A549 (cell line): Measurements from ENCODE around the gene PUM1. TPM values are rescaled to one million over a fixed set of nuclear protein-coding genes. Genes with fewer than 3 reads are reported as not detected.

ENCODE experiments used
- ATAC-seq, 2 experiments: fragments of 200-7000 bp in 1 of 2; fragments of >200 bp in 1 of 2; cut with Nextera tagmentation in 1 of 2; cut with Tn5 transposase in 1 of 2; 3 replicates each; pipeline versions ENCODE4 v1.8.0 to v1.9.1; 2018 to 2020; ENCODE audit warnings: mild to moderate bottlenecking in 1 of 2, moderate library complexity in 1 of 2
- CTCF ChIA-PET: fragments of 300-600 bp; sonication (Branson Sonifier 250); formaldehyde crosslinking; extraction: SDS; loops from one replicate; lab custom pipeline; 2021; ENCODE audit warnings: antibody characterized with exemption, inconsistent platforms; lab: Yijun Ruan, JAX
- POLR2A ChIA-PET: fragments of 350-600 bp; formaldehyde crosslinking; extraction: SDS; loops from one replicate; lab custom pipeline; 2021; ENCODE audit warnings: antibody characterized with exemption, inconsistent platforms; lab: Yijun Ruan, JAX
- DNase-seq, 2 experiments: peaks; one replicate each; pipeline versions ENCODE4 v3.0.0 to v3.0.0-alpha.2; 2011 to 2016; ENCODE audit warnings: low read depth in 1 of 2, low spot score in 1 of 2
- FAIRE-seq: peaks from 2 replicates; lab custom pipeline; 2011; peaks lifted over from hg19 to GRCh38; lab: Jason Lieb, UNC
- H3K27ac ChIP-seq, 2 experiments: fragments of >200 bp; sonication (Bioruptor Twin); formaldehyde crosslinking; 3 replicates each; pipeline ENCODE4 v1.5.1; 2016 to 2017
- H3K4me1 ChIP-seq: fragments of >200 bp; sonication (Bioruptor Twin); formaldehyde crosslinking; 3 replicates; pipeline ENCODE4 v1.6.1; 2016
- H3K4me2 ChIP-seq: fragments of >200 bp; sonication (Bioruptor Twin); formaldehyde crosslinking; 3 replicates; pipeline ENCODE4 v1.6.1; 2016
- H3K4me3 ChIP-seq: fragments of >200 bp; sonication (Bioruptor Twin); formaldehyde crosslinking; 3 replicates; pipeline ENCODE4 v1.5.1; 2016
- H3K9me3 ChIP-seq: fragments of >200 bp; sonication (Bioruptor Twin); formaldehyde crosslinking; 3 replicates; pipeline ENCODE4 v1.6.1; 2016
- BCL3 ChIP-seq: fragments of >200 bp; sonication (Bioruptor Twin); formaldehyde crosslinking; IDR thresholded peaks from 3 replicates; pipeline ENCODE4 v1.6.1; 2016
- BHLHE40 ChIP-seq: IDR thresholded peaks from 2 replicates; pipeline ENCODE4 v1.6.1; 2012; ENCODE audit warnings: low read depth, low read length, inconsistent platforms
- CHD2 ChIP-seq: fragments of 150-350 bp; IDR thresholded peaks from 2 replicates; pipeline ENCODE4 v1.6.1; 2014; ENCODE audit warnings: low read length; ENCODE audit not compliant: partially characterized antibody
- CHD4 ChIP-seq: fragments of 200-600 bp; sonication (generic); IDR thresholded peaks from 2 replicates; pipeline ENCODE4 v1.6.1; 2016; ENCODE audit warnings: antibody characterized with exemption, mild to moderate bottlenecking, borderline replicate concordance
- EHMT2 ChIP-seq: fragments of 200-600 bp; sonication (generic); IDR thresholded peaks from 2 replicates; pipeline ENCODE4 v1.6.1; 2016; ENCODE audit warnings: antibody characterized with exemption, low read depth, mild to moderate bottlenecking, moderate library complexity
- FOXS1 ChIP-seq: fragments of 250-450 bp; sonication (Bioruptor Pico); IDR thresholded peaks from 2 replicates; pipeline ENCODE4 v1.5.0; 2020; ENCODE audit warnings: mild to moderate bottlenecking, moderate library complexity
- HOXB5 ChIP-seq: fragments of 250-450 bp; sonication (Bioruptor Pico); IDR thresholded peaks from 2 replicates; pipeline ENCODE4 v1.5.0; 2020; ENCODE audit warnings: mild to moderate bottlenecking, moderate library complexity
- JUNB ChIP-seq: fragments of >200 bp; sonication (Bioruptor Twin); formaldehyde crosslinking; IDR thresholded peaks from 2 replicates; pipeline ENCODE4 v1.6.1; 2016
- REST ChIP-seq: fragments of 200-600 bp; sonication (generic); IDR thresholded peaks from 2 replicates; pipeline ENCODE4 v1.6.1; 2016; ENCODE audit warnings: antibody characterized with exemption, mild to moderate bottlenecking, moderate library complexity
- TFCP2L1 ChIP-seq: fragments of 250-450 bp; sonication (Bioruptor Pico); IDR thresholded peaks from 2 replicates; pipeline ENCODE4 v1.5.0; 2021; ENCODE audit warnings: mild to moderate bottlenecking
- TP53 ChIP-seq: fragments of 250-450 bp; sonication (Bioruptor Pico); IDR thresholded peaks from 2 replicates; pipeline ENCODE4 v1.5.0; 2021; ENCODE audit warnings: mild to moderate bottlenecking, moderate library complexity
- USF2 ChIP-seq: fragments of 450-650 bp; IDR thresholded peaks from 2 replicates; pipeline ENCODE4 v1.6.1; 2014; ENCODE audit warnings: antibody characterized with exemption
- ZC3H11A ChIP-seq: fragments of 450-650 bp; IDR thresholded peaks from 2 replicates; pipeline ENCODE4 v1.6.1; 2014; ENCODE audit warnings: antibody characterized with exemption, mild to moderate bottlenecking
- ZFP36 ChIP-seq: fragments of 450-650 bp; IDR thresholded peaks from 2 replicates; pipeline ENCODE4 v1.6.1; 2014; ENCODE audit warnings: borderline replicate concordance; ENCODE audit not compliant: partially characterized antibody
- ZNF302 ChIP-seq: fragments of 250-450 bp; sonication (Bioruptor Pico); IDR thresholded peaks from 2 replicates; pipeline ENCODE4 v1.9.0; 2021; ENCODE audit warnings: inconsistent platforms, mild to moderate bottlenecking, moderate library complexity
- WGBS: methylation state at CpG from one replicate; pipeline ENCODE4 v1.1.6; 2017; ENCODE audit errors: missing lambda C conversion rate; 5-methylcytosine and 5-hydroxymethylcytosine counted together
- polyA plus RNA-seq, 4 experiments: library from polyadenylated mRNA; depleted of rRNA in 3 of 4; stranded (reverse); fragments of >200 nt; fragmentation: RNase III in 1 of 4; extraction: RNeasy Plus Mini Kit Qiagen cat#74134 plus additional on column Dnase treatment in 1 of 4; gene quantifications; 2 replicates in 3 of 4; 3 replicates in 1 of 4; pipeline ENCODE4 v1.2.3, GENCODE V29; 2011 to 2017

Gene PUM1
- polyA plus RNA-seq, 2 of the 4 experiments (the other 2 are of a cell fraction), result 30.2 to 55.3 TPM

GRCh38 chr1:30968220-30968971 lies 97.1 kb downstream of the PUM1 start:
- TF ChIP-seq TP53 (CRISPR knock-in tag), result no peak
- no peak for TF ChIP-seq CHD2
- TF ChIP-seq REST, result no peak
- no peak for TF ChIP-seq BHLHE40
- no peak for TF ChIP-seq ZNF302 (CRISPR knock-in tag)
- ChIA-PET CTCF (interaction anchor here (1.1 kb wide), 1 partner anchor 16 kb away, joined by 3 read pairs; no protein-coding TSS in a partner anchor), POLR2A (no interaction called here)
- DNase-seq (no peak), ATAC-seq (no peak), FAIRE-seq (no peak)
- no peak overlapping the region for H3K27ac ChIP-seq
- no peaks in the 10 kb centered on the region for H3K9me3 ChIP-seq
- peak overlapping the region; percentile 7; the same call in 1 of the 3 replicates for H3K4me2 ChIP-seq
- peaks cover 33% of the 10 kb centered on the region for H3K4me1 ChIP-seq
- WGBS, result 93% methylated on average over 8 of the region's 8 CpGs
- H3K4me3 ChIP-seq, result no peak overlapping the region

- no peaks in the 10 kb centered on the region for H3K9me3 ChIP-seq
- H3K4me1 ChIP-seq, result peaks cover 33% of the 10 kb centered on the region
- 87% methylated on average over 8 of the region's 8 CpGs for WGBS
- peak overlapping the region; percentile 34; the same call in 2 of the 3 replicates for H3K4me2 ChIP-seq
- FAIRE-seq (no peak), ATAC-seq (no peak), DNase-seq (peak in 1 of 2 experiments; percentile 17)
- TF ChIP-seq HOXB5 (CRISPR knock-in tag), result no peak
- no peak for TF ChIP-seq ZC3H11A
- no peak for TF ChIP-seq TFCP2L1 (CRISPR knock-in tag)
- no peak for TF ChIP-seq BCL3
- TF ChIP-seq USF2, result no peak
- no peak for TF ChIP-seq EHMT2
- no peak for TF ChIP-seq CHD4
- TF ChIP-seq ZFP36, result no peak
- no peak for TF ChIP-seq FOXS1 (CRISPR knock-in tag)
- no peak for TF ChIP-seq JUNB
- no peak for TF ChIP-seq TP53 (CRISPR knock-in tag)
- H3K27ac ChIP-seq, result peak overlapping the region in 1 of 2 experiments; percentile 45; a peak in 2 of 6 replicates
- H3K4me3 ChIP-seq, result no peak overlapping the region
- CTCF ChIA-PET, result no interaction called here
- POLR2A ChIA-PET, result no interaction called here
These were observed 98.7 kb downstream of the PUM1 start for GRCh38 chr1:30966690-30967369.
